T47D (cell line): ENCODE results near the gene CXCL12.

ENCODE experiments used
- DNase-seq, 2 experiments: peaks; one replicate each; pipeline versions ENCODE4 v3.0.0 to v3.0.0-alpha.2; 2011 to 2012; ENCODE audit warnings: low read depth in 1 of 2, low spot score in 1 of 2
- JUND ChIP-seq: IDR thresholded peaks from 2 replicates; pipeline ENCODE4 v1.6.1; 2012; ENCODE audit warnings: low read depth
- in situ Hi-C: cut with HindIII; loops from 2 replicates; pipeline ENCODE4 v1.10.0; 2016; ENCODE audit warnings: low sequenced_read_pairs, low pct_unique_long_range_greater_than_20kb

Gene CXCL12

DNA sequence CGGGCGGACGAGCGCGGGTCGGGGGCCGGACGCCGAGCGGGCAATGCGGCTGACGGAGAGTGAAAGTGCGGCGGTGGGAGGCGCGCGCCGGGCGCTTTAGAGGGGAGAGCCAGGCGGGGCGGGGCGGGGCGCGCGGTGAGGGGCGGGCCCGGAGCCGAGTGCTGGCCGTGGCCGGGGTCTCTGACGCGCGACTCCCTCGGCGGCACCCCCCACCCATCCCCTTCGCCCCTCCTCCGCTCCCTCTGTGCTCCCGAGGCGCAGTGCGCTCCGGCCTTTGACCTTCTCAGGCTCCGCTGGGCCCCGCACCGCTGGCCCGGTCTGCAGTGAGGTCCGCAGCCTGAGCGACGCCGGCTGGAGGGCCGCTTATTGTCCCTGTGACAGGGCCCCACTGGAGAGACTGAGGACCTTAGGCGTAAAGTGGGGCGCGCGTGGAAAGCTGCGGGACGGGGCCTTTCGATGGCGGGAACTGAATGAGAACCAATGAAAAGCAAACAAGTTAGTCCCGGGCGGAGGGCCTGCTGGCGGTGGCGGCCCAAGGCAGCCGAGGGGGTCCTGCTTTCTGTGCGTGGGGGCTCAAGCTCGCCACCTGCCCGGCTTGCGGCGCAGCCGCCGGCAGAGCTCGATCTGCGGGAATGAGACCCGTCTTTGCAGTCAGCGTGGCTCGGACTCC is at the start of gene CXCL12:
Gene CXCL12 (minus strand): TSS at position 72 of the 670 bp plus-strand sequence. CDS start 92 bp downstream, outside the sequence.
- DNase-seq = no peak
- in situ Hi-C loops = no loop called here
- TF ChIP-seq JUND = no peak

DNA sequence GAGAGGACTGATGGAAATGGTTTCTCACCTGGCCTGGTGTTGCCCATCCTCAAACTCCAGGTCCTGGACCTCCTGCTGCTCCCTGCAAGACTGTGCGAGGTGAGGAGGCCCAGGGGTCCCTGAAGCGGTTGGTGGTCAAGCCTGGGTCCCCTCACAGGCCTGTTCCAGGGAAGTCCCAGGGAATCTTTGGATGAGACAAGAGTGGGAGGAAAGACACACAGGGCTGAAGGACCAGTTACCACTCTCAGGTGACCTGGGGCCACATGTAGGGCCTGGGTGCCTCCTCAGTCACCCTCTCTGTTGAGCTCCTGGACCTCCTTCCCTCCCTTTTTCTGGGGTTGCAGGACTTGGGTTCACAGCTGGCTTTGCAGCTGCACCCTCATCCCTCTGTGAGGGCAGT is 42.6 kb upstream of the CXCL12 start:
- in situ Hi-C loops = no loop called here
- no peak for TF ChIP-seq JUND
- no peak for DNase-seq

DNA sequence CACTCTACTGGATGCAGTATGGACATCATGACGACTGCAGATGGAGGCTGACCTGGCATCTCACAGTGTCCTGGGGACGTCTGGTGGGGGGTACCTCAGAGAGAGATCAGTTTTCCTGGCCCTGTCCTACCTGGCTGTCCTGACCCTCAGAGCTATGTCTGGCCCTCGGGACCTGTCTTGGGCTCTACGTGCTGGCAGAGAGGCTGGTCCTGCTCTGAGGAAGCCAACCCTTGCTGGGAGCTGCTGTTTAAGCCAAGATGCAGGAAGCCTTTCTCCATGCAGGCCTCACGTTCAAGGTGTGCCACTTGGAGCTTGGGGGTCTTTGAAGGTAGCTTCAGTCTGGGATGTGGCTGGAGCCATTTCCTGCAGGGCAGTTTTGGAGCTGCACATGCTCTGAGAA is 42.1 kb upstream of the CXCL12 start:
- in situ Hi-C loops = no loop called here
- no peak for DNase-seq
- no peak for TF ChIP-seq JUND

DNA sequence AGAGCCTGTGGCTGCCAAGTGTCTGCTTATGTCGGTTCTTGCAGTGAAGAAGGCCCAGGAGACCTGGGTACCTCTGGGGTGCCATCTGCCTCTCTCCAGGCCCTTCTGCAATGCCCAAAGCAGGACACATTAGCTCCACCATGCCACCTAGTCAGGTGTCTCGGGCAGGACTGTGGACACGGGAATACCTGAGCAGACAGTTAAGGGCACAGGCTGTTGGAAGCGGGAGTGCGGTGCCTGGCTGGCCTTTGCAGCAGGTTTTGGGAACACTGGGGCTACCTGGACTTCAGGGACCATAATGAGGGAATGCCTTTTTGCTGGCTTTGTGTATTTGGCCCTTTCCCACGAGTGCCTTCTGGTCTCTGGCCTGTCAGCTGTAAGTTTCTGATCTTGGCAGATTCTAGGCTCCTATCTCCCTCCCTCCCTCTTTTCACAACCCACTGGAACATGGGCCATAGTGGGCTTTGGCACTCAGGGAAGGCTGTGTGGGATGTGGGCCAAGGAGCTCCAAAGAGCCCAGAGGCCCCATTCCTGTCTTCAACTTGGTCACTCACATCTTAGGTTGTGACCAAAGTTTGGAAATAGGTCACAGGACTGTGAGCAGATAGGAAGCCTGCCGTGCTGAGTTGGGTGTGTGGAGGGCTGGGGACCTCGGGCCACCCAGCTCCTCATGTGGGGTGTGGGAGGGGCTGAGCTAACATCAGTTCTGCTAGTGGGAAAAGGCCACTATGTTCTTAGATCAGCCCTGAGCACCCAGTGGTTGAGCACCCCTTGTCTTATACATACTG is 41.5 kb upstream of the CXCL12 start:
- in situ Hi-C loops = no loop called here
- no peak for DNase-seq
- no peak for TF ChIP-seq JUND

DNA sequence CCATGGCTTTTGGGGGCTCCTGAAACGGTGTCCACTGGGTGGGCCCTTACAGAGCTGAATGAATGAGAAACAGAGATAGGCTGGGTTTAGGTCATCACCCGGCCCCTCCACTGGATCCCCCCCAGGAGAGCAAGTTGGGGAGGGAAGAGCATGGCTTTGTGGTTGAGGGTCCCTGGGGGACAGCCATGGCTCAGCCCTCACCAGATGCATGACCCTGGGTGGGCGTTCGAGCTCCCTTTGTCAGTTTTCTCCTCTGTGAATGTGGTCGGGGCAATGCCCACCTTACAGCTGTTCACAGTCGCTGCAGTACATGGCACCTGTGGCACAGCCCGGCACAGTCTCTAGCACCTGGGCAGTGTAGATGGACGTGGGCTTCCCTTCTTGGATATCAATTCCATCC is 40.6 kb upstream of the CXCL12 start:
- no peak for DNase-seq
- in situ Hi-C loops = no loop called here
- TF ChIP-seq JUND = no peak

DNA sequence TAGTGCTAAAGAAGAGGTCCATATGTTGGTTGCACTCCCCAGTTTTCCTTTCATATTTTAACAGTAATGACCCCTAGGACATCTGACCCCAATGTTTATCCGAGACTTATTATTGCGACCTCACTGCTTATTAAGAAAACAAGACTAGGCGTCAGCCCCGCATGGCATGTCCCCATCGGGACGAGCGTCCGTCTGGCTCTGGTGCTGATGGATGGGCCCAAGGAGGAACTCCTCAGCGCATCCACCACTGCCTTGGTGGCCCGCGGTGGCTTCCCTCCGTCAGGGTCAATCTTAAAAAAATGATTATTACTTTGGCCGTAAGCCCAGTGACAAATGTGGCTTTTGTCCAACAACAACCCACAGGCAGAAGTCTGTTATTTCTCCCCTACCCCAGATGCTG is 40.1 kb upstream of the CXCL12 start:
- no peak for TF ChIP-seq JUND
- in situ Hi-C loops = no loop called here
- no peak for DNase-seq

DNA sequence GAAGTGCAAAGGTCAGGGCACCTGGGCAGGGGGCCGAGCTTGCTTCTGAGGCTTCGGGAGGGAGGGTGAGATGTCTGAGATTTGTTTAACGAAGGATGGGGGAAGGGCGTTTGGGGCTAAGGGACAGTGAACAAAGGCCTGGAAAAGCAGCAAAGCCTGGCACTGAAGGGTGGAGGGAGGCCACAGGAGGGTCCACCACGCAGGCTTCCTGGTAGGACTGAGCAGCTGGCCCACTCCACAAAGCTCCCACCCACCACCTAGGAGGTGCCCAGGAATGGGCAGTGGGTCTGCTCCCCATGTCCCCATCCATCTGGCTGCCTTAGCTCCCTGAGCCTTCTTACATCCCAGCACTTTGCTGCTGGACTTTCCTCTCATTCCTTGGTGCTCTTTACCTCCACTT is 39.4 kb upstream of the CXCL12 start:
- in situ Hi-C loops = no loop called here
- DNase-seq = no peak
- no peak for TF ChIP-seq JUND

DNA sequence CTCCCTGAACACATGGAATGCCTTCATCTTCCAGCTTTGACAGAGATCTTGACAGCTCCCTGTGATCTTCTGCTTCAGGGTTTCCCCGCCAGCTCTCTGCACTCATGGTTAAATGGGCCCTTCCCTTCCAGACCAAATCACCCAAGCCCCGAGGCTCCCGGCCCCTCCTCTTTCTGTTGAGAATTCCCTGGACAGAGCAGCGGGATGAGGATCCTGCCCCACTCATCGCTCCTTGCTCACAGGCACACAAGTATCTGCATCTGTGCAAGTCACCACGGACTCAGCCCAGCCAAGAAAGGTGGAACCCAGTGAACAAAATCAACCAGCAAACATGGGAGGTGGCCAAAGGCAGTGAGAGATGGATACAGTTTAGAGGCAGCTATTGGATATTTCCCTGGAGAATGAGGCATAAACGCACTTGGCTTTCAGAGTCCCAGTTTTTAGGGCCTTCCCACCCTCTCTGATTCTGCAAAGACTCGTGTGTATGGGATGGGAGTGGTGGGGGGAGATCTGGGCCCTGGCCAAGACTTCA is 37.7 kb upstream of the CXCL12 start:
- in situ Hi-C loops = no loop called here
- no peak for TF ChIP-seq JUND

DNA sequence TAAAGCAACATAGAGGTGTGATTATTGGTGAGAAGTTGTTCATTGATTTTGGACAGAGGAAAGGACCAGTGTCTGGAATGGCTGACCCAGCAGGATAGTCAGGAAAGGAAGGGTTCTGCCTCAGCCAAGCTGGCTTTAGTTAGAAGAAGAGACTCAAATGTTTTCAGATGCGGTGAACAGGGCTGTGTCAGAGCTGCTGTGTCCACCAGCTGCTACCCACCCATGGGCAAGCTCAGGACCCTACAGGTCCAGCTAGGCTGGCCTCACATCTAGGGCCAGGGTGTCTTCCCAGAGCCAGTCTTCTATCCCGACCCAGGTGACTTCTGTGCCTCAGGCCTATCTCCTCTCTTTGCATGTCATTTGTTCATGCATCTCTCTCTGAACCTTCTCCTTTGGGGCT is 37.3 kb upstream of the CXCL12 start:
- DNase-seq = no peak
- in situ Hi-C loops = no loop called here

More for the DNA sequence above, 37.7 kb upstream of the CXCL12 start:
- no peak for DNase-seq

DNA sequence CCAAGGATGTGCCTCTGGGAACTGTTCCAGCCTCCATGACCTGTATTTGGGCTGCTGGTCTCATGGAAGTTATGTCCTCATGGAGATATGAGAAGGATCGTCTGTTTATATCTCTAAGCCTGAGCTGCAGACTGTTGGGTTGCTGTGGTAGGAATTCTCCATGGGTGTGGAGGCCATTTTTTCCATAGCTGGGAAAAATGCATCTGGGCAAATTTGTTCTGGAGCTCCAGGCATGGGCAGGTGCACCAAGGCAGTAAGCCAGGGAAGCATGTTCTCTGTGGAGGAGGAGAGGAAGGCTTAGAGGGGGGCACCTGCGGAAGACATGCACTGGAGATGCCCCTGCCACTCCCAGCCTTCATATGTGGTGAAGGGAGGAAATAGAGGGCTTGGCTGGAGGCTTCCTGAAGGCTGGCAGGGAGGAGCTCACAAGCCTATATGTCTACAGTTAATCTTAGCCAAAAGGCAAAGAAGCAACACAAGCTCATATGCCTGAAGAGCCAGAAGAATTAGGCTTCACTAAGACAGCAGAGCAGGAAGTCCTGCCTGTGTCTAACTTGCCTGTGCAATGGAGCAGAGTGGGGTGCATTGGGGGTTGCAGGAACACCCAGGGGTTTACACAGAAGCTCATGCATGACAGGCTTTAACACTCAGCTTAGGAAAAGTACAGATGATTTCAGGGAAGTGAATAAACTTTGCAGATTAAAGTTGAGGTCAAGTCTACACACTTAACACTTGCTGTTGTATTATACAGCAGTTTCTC is 35.1 kb upstream of the CXCL12 start:
- DNase-seq = no peak
- in situ Hi-C loops = no loop called here
- TF ChIP-seq JUND = no peak

More for the DNA sequence above, 37.3 kb upstream of the CXCL12 start:
- no peak for TF ChIP-seq JUND

DNA sequence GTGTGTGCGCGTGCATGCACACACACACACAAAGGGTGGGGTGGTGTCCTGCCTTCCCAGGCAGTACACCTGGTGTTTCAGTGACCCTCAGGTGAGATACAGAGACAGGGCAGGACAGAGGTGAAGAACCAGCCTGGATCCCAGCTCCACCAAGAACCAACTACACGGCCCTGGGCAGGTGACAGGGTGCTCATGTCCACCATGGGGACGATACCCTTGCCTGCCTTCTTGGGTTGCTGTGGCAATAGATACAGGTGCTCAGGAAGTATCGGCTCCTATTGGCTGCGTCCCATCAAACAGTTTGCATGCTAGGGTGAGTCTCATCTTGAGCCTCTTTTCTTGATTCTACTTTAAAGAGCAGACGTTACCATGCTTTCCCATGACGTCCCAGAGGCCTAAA is 33.7 kb upstream of the CXCL12 start:
- in situ Hi-C loops = no loop called here
- no peak for DNase-seq
- no peak for TF ChIP-seq JUND

DNA sequence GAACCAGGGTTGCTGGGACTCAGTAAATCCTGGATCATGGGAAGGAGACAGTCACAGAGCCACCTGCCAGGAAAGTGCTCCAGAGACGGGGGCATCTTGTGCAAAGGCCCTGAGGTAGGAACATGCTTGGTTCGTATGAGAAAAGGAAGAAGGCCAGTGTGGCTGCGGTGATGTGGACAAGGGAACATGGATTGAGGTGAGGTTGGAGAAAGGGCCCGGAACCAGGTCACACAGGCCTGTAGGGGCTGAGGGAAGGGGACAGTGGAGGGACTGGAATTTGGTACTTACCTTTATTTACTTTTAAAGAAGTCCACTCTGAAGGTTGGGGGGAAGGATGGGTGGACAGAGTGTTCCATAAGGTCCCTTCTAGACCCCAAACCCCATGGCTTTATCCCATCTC is 32.9 kb upstream of the CXCL12 start:
- DNase-seq = no peak
- in situ Hi-C loops = no loop called here
- no peak for TF ChIP-seq JUND

DNA sequence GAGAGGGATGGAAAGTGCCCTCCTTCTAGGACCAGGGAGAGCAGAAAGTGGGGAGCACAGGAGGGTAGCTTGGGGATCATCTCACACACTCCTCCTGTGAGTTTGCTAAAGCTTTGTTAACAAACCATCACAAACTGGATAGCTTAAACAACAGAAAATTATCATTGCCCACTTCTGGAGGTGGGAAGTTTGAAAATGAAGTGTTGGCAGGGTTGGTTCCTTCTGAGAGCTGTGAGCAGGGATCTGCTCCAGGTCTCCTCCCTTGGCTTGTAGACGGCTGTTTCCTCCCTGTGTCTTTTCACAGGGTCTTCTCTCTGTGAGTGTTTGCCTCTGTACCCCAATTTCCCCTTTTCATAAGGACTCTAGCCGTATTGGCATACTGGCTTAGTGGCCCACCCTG is 32.0 kb upstream of the CXCL12 start:
- in situ Hi-C loops = no loop called here
- no peak for DNase-seq

More for the DNA sequence above, 32.0 kb upstream of the CXCL12 start:
- TF ChIP-seq JUND = no peak
